LNCAP (cell line): Measurements from ENCODE around the gene MICAL3.

Experiments used
- CTCF ChIP-seq: fragments of 450-650 bp; IDR thresholded peaks from 2 replicates; pipeline ENCODE4 v1.5.1; 2017; ENCODE audit warnings: mild to moderate bottlenecking

The MICAL3 gene

GRCh38 chr22:17824457-17824856 lies 199.9 kb downstream of the MICAL3 start:
- no peak for TF ChIP-seq CTCF

GRCh38 chr22:17823964-17824363 lies 200.4 kb downstream of the MICAL3 start:
- TF ChIP-seq CTCF: no peak

GRCh38 chr22:17823226-17823625 lies 201.1 kb downstream of the MICAL3 start:
- TF ChIP-seq CTCF: no peak

GRCh38 chr22:17822087-17822486 lies 202.3 kb downstream of the MICAL3 start:
- TF ChIP-seq CTCF: no peak

- no peak for TF ChIP-seq CTCF
Observed at GRCh38 chr22:17820879-17821439, 203.4 kb downstream of the MICAL3 start.

- TF ChIP-seq CTCF: no peak
Observed at GRCh38 chr22:17818649-17819048, 205.7 kb downstream of the MICAL3 start.

- no peak for TF ChIP-seq CTCF
Observed at GRCh38 chr22:17818180-17818579, 206.2 kb downstream of the MICAL3 start.

- no peak for TF ChIP-seq CTCF
Observed at GRCh38 chr22:17817511-17818065, 206.8 kb downstream of the MICAL3 start.
